Aorta (tissue), 5 donors: Measurements from ENCODE around the gene CD4. TPM values are rescaled to one million over a fixed set of nuclear protein-coding genes. Genes with fewer than 3 reads are reported as not detected.

Source experiments
- ATAC-seq: fragments of 200-7000 bp; cut with Tn5 transposase; one replicate; pipeline ENCODE4 v1.9.1; 2022; ENCODE audit warnings: moderate library complexity; ENCODE audit not compliant: low FRiP score
- DNase-seq, 2 donors: peaks; one replicate each; pipeline ENCODE4 v3.0.0-alpha.2; 2020
- H3K27ac ChIP-seq, 2 donors: one replicate each; pipeline ENCODE4 v1.5.1; 2013; ENCODE audit warnings: low read length in 2 of 2, mild to moderate bottlenecking in 2 of 2, moderate library complexity in 2 of 2, control low read depth in 1 of 2, inconsistent platforms in 1 of 2, low read depth in 1 of 2
- H3K27me3 ChIP-seq, 2 donors: one replicate each; pipeline ENCODE4 v1.6.1; 2013; ENCODE audit warnings: control low read depth in 1 of 2, low read length in 1 of 2, mild to moderate bottlenecking in 1 of 2, moderate library complexity in 1 of 2; ENCODE audit not compliant: insufficient read depth in 2 of 2, control insufficient read depth in 1 of 2
- H3K36me3 ChIP-seq, 2 donors: one replicate each; pipeline ENCODE4 v1.6.1; 2013; ENCODE audit warnings: control low read depth in 1 of 2, low read length in 1 of 2, mild to moderate bottlenecking in 1 of 2; ENCODE audit not compliant: insufficient read depth in 2 of 2, control insufficient read depth in 1 of 2
- H3K4me1 ChIP-seq, 2 donors: one replicate each; pipeline ENCODE4 v1.6.1; 2013; ENCODE audit warnings: low read length in 2 of 2, control low read depth in 1 of 2, mild to moderate bottlenecking in 1 of 2, moderate library complexity in 1 of 2; ENCODE audit not compliant: insufficient read depth in 2 of 2, control insufficient read depth in 1 of 2
- H3K4me3 ChIP-seq, 2 donors: one replicate each; pipeline ENCODE4 v1.5.1; 2013; ENCODE audit warnings: low read length in 2 of 2, control low read depth in 1 of 2, mild to moderate bottlenecking in 1 of 2
- H3K9me3 ChIP-seq: one replicate; pipeline ENCODE4 v1.6.1; 2013; ENCODE audit warnings: mild to moderate bottlenecking, low read length; ENCODE audit not compliant: control insufficient read depth
- WGBS, 2 donors: extraction: QIAGEN DNeasy Blood & Tissue Kit; methylation state at CpG; one replicate each; pipeline ENCODE4 v1.1.7; 2013; 5-methylcytosine and 5-hydroxymethylcytosine counted together
- intact Hi-C, 2 donors: fragments of 100-400 bp; cut with DNase I; formaldehyde crosslinking; loops; one replicate each; pipeline versions ENCODE4 v1.14.2 to v1.15.0; 2022
- polyA plus RNA-seq, 2 donors: library from polyadenylated mRNA; stranded (reverse); fragments of 200-250 nt; gene quantifications; one replicate each; pipeline ENCODE4 v1.2.3, GENCODE V29; 2013
- total RNA-seq, 2 donors: library from RNA; stranded (reverse); fragmentation: NEBNext Ultra II Directional; extraction: Animal tissue kit (Norgen Biotek cat#: 25700); gene quantifications; one replicate each; pipeline ENCODE4 v1.2.1, GENCODE V29; 2021
- donor health status: healthy with polysubstance abuse.
- donor health status: Bipolar disorder and iron deficiency.
- donor health status: DM: no; HTN: no; CAD: no.
- donor health status: DM: no; HTN: no; CAD: no.
- donor health status: DM: yes; HTN: yes; CAD: no.

The CD4 gene
- total and polyA plus RNA-seq, 4 donors = 2.1 to 40.6 (median 17.2) TPM

- Histone ChIP-seq H3K4me3 (no peak overlapping the region), H3K36me3 (peaks cover 0 to 4% of the 10 kb centered on the region in 2 donors), H3K27ac (no peak overlapping the region), H3K4me1 (no peaks in the 10 kb centered on the region), H3K27me3 (no peaks in the 10 kb centered on the region), H3K9me3 (no peaks in the 10 kb centered on the region)
- DNase-seq (peak in 1 of 2 donors; percentile 38), ATAC-seq (no peak)
- intact Hi-C loops = no loop called here
- 73 to 75% methylated on average over 10 of the region's 10 CpGs for WGBS, 2 donors
These were observed 50.3 kb downstream of the CD4 start for GRCh38 chr12:6839482-6840201.

GRCh38 chr12:6840330-6840729, 51.0 kb downstream of the CD4 start:
- H3K27ac ChIP-seq = no peak overlapping the region
- DNase-seq (peak in 1 of 2 donors; percentile 33), ATAC-seq (no peak)
- no peaks in the 10 kb centered on the region for H3K9me3 ChIP-seq
- no peak overlapping the region for H3K4me3 ChIP-seq
- H3K4me1 ChIP-seq = no peaks in the 10 kb centered on the region
- intact Hi-C loops = no loop called here
- 45 to 46% methylated on average over 1 of the region's 1 CpG for WGBS, 2 donors
- H3K36me3 ChIP-seq = peaks cover 0 to 4% of the 10 kb centered on the region in 2 donors
- no peaks in the 10 kb centered on the region for H3K27me3 ChIP-seq

- ATAC-seq = no peak
These were observed 51.6 kb downstream of the CD4 start, which contains the start of gene GNB3 for GRCh38 chr12:6840761-6841515. TSS of gene GNB3 (plus strand) at chr12:6840925. CDS start at chr12:6841288, 363 bp downstream.

GRCh38 chr12:6842075-6842474, 52.7 kb downstream of the CD4 start:
- H3K27ac ChIP-seq = no peak overlapping the region
- H3K4me3 ChIP-seq = no peak overlapping the region
- no peaks in the 10 kb centered on the region for H3K4me1 ChIP-seq
- no peaks in the 10 kb centered on the region for H3K27me3 ChIP-seq
- intact Hi-C loops = no loop called here
- peaks cover 0 to 4% of the 10 kb centered on the region in 2 donors for H3K36me3 ChIP-seq
- no peak for ATAC-seq
- WGBS, 2 donors = 85 to 92% methylated on average over 4 of the region's 4 CpGs
- DNase-seq = no peak
- H3K9me3 ChIP-seq = no peaks in the 10 kb centered on the region

More at GRCh38 chr12:6840761-6841515, 51.6 kb downstream of the CD4 start, which contains the start of gene GNB3:
- WGBS, 2 donors = 46 to 57% methylated on average over 22 to 24 of the region's 24 CpGs
- intact Hi-C loops = no loop called here
- Histone ChIP-seq H3K9me3 (no peaks in the 10 kb centered on the region), H3K27me3 (no peaks in the 10 kb centered on the region), H3K36me3 (peaks cover 0 to 4% of the 10 kb centered on the region in 2 donors), H3K4me3 (no peak within 1 kb of the TSS), H3K27ac (no peak within 1 kb of the TSS), H3K4me1 (no peaks in the 10 kb centered on the region)
- peak in 1 of 2 donors; percentile 46 for DNase-seq

GRCh38 chr12:6843118-6843902, 54.0 kb downstream of the CD4 start:
- ATAC-seq = no peak
- peaks cover 0 to 4% of the 10 kb centered on the region in 2 donors for H3K36me3 ChIP-seq

GRCh38 chr12:6845395-6845794, 56.1 kb downstream of the CD4 start:
- intact Hi-C loops = no loop called here
- no peak for ATAC-seq
- H3K36me3 ChIP-seq = no peaks in the 10 kb centered on the region
- no peaks in the 10 kb centered on the region for H3K27me3 ChIP-seq
- 86 to 89% methylated on average over 15 to 17 of the region's 17 CpGs for WGBS, 2 donors
- H3K9me3 ChIP-seq = no peaks in the 10 kb centered on the region
- H3K27ac ChIP-seq = no peak overlapping the region
- no peak overlapping the region for H3K4me3 ChIP-seq
- peak in 1 of 2 donors; percentile 42 for DNase-seq
- no peaks in the 10 kb centered on the region for H3K4me1 ChIP-seq

More at GRCh38 chr12:6843118-6843902, 54.0 kb downstream of the CD4 start:
- intact Hi-C loops = no loop called here
- no peak overlapping the region for H3K27ac ChIP-seq
- H3K9me3 ChIP-seq = no peaks in the 10 kb centered on the region
- peak in 1 of 2 donors; percentile 45 for DNase-seq
- 68 to 72% methylated on average over 14 to 16 of the region's 16 CpGs for WGBS, 2 donors
- H3K4me3 ChIP-seq = no peak overlapping the region
- no peaks in the 10 kb centered on the region for H3K27me3 ChIP-seq
- no peaks in the 10 kb centered on the region for H3K4me1 ChIP-seq

GRCh38 chr12:6846316-6846869, 57.1 kb downstream of the CD4 start:
- DNase-seq = peak in 1 of 2 donors; percentile 41
- Histone ChIP-seq H3K4me3 (no peak overlapping the region), H3K4me1 (no peaks in the 10 kb centered on the region), H3K9me3 (no peaks in the 10 kb centered on the region), H3K27me3 (no peaks in the 10 kb centered on the region), H3K36me3 (no peaks in the 10 kb centered on the region), H3K27ac (no peak overlapping the region)
- ATAC-seq = no peak
- intact Hi-C loops = no loop called here
- 83 to 85% methylated on average over 7 of the region's 7 CpGs for WGBS, 2 donors

- 92 to 95% methylated on average over 2 of the region's 2 CpGs for WGBS, 2 donors
- H3K9me3 ChIP-seq = no peaks in the 10 kb centered on the region
- no peak overlapping the region for H3K4me3 ChIP-seq
- intact Hi-C loops = no loop called here
- H3K36me3 ChIP-seq = no peaks in the 10 kb centered on the region
- no peaks in the 10 kb centered on the region for H3K27me3 ChIP-seq
- no peaks in the 10 kb centered on the region for H3K4me1 ChIP-seq
- ATAC-seq = no peak
- DNase-seq = no peak
- no peak overlapping the region for H3K27ac ChIP-seq
These were observed 58.3 kb downstream of the CD4 start for GRCh38 chr12:6847676-6848075.
